GM12878 (cell line): ENCODE data around the gene IRX6. TPM values are rescaled to one million over a fixed set of nuclear protein-coding genes. Genes with fewer than 3 reads are reported as not detected.

Experiments
- ATAC-seq: fragments of 200-7000 bp; cut with Tn5 transposase; 3 replicates; pipeline ENCODE4 v1.9.1; 2020; ENCODE audit warnings: mild to moderate bottlenecking, moderate library complexity
- BruUV-seq: library from RNA; stranded (reverse); fragments of 400-500 nt; replicated peaks from 2 replicates; lab custom pipeline; 2021; lab: Mats Ljungman, UMichigan
- CTCF ChIA-PET: fragments of 300-600 bp; sonication (Branson Sonifier 250); formaldehyde crosslinking; extraction: SDS; loops from one replicate; lab custom pipeline; 2021; ENCODE audit warnings: inconsistent platforms; lab: Yijun Ruan, JAX
- POLR2A ChIA-PET: fragments of 350-600 bp; formaldehyde crosslinking; extraction: SDS; loops from one replicate; lab custom pipeline; 2021; ENCODE audit warnings: inconsistent platforms; lab: Charles Lee
- RAD21 ChIA-PET: fragments of 300-600 bp; sonication (Branson Sonifier 250); formaldehyde crosslinking; loops from one replicate; lab custom pipeline; 2023; ENCODE audit warnings: antibody characterized with exemption; ENCODE audit not compliant: unreplicated experiment; lab: Charles Lee
- SMC1A ChIA-PET: fragments of 300-600 bp; sonication (Branson Sonifier 250); formaldehyde crosslinking; loops from one replicate; lab custom pipeline; 2023; ENCODE audit not compliant: unreplicated experiment, uncharacterized antibody; lab: Charles Lee
- DNase-seq: peaks from one replicate; pipeline ENCODE4 v3.0.0-alpha.2; 2011; ENCODE audit warnings: low read depth, low spot score
- FAIRE-seq: peaks from 3 replicates; lab custom pipeline; 2011; peaks lifted over from hg19 to GRCh38; lab: Jason Lieb, UNC
- H2AFZ ChIP-seq: 2 replicates; pipeline ENCODE4 v1.6.0; 2011; ENCODE audit warnings: low read depth, low read length, control low read depth; ENCODE audit not compliant: control insufficient read depth
- H3K27ac ChIP-seq: 2 replicates; pipeline ENCODE4 v1.5.1; 2011; ENCODE audit warnings: control low read depth; ENCODE audit not compliant: control insufficient read depth, insufficient read depth
- H3K27me3 ChIP-seq, 2 experiments: replicated peaks in 1 of 2; 2 replicates each; pipeline versions ENCODE4 v1.6.0 to v1.6.1; 2011; ENCODE audit warnings: low read length in 1 of 2; ENCODE audit not compliant: control insufficient read depth in 2 of 2, insufficient read depth in 2 of 2
- H3K36me3 ChIP-seq, 2 experiments: 2 replicates each; pipeline ENCODE4 v1.5.1; 2011; ENCODE audit warnings: low read length in 1 of 2; ENCODE audit not compliant: control insufficient read depth in 2 of 2, insufficient read depth in 2 of 2
- H3K4me1 ChIP-seq: 2 replicates; pipeline ENCODE4 v1.6.1; 2011; ENCODE audit warnings: mild to moderate bottlenecking, low read length, moderate library complexity, mixed read lengths; ENCODE audit not compliant: control insufficient read depth, insufficient read depth
- H3K4me2 ChIP-seq: 2 replicates; pipeline ENCODE4 v1.6.0; 2011; ENCODE audit warnings: control low read depth; ENCODE audit not compliant: control insufficient read depth, insufficient read depth
- H3K4me3 ChIP-seq: fragments of 200-600 bp; sonication (generic); 2 replicates; pipeline ENCODE4 v1.5.1; 2016
- H3K79me2 ChIP-seq: 2 replicates; pipeline ENCODE4 v1.6.0; 2011; ENCODE audit warnings: low read length; ENCODE audit not compliant: control insufficient read depth, insufficient read depth
- H3K9ac ChIP-seq: 2 replicates; pipeline ENCODE4 v1.8.0; 2011; ENCODE audit warnings: low read length, control low read depth, mixed read lengths; ENCODE audit not compliant: control insufficient read depth, insufficient read depth
- H3K9me3 ChIP-seq: replicated peaks from 3 replicates; pipeline ENCODE4 v1.5.1; 2011; ENCODE audit warnings: mild to moderate bottlenecking, low read length; ENCODE audit not compliant: control insufficient read depth, insufficient read depth
- H4K20me1 ChIP-seq: 2 replicates; pipeline ENCODE4 v1.6.0; 2011; ENCODE audit not compliant: control insufficient read depth, insufficient read depth
- IKZF1 ChIP-seq: fragments of 450-650 bp; conservative IDR thresholded peaks from 2 replicates; pipeline ENCODE4 v1.6.1; 2017; ENCODE audit warnings: antibody characterized with exemption, mild to moderate bottlenecking
- KLF5 ChIP-seq: fragments of 450-650 bp; IDR thresholded peaks from 2 replicates; pipeline ENCODE4 v1.6.1; 2014; ENCODE audit warnings: mild to moderate bottlenecking; ENCODE audit not compliant: partially characterized antibody
- MLLT1 ChIP-seq: fragments of 450-650 bp; IDR thresholded peaks from 2 replicates; pipeline ENCODE4 v1.6.1; 2016; ENCODE audit warnings: mild to moderate bottlenecking
- MYC ChIP-seq: IDR thresholded peaks from 2 replicates; pipeline ENCODE4 v1.6.1; 2011; ENCODE audit warnings: mild to moderate bottlenecking, low read length, moderate library complexity, inconsistent platforms; ENCODE audit not compliant: insufficient read depth, insufficient replicate concordance, insufficient read length, severe bottlenecking
- NFXL1 ChIP-seq: fragments of 450-650 bp; IDR thresholded peaks from 2 replicates; pipeline ENCODE4 v1.6.1; 2017; ENCODE audit warnings: antibody characterized with exemption, mild to moderate bottlenecking, borderline replicate concordance
- NKRF ChIP-seq: fragments of 450-650 bp; conservative IDR thresholded peaks from 2 replicates; pipeline ENCODE4 v1.6.1; 2017; ENCODE audit warnings: mild to moderate bottlenecking, moderate library complexity
- NR2C1 ChIP-seq: fragments of 450-650 bp; IDR thresholded peaks from 2 replicates; pipeline ENCODE4 v1.6.1; 2017; ENCODE audit warnings: antibody characterized with exemption, mild to moderate bottlenecking, moderate library complexity
- PAX5 ChIP-seq: IDR thresholded peaks from 2 replicates; pipeline ENCODE4 v1.6.1; 2011; ENCODE audit warnings: low read depth, low read length, borderline replicate concordance
- RUNX3 ChIP-seq: IDR thresholded peaks from 2 replicates; pipeline ENCODE4 v1.6.1; 2012; ENCODE audit warnings: low read length, inconsistent platforms
- SMAD5 ChIP-seq: IDR thresholded peaks from 2 replicates; pipeline ENCODE4 v1.6.1; 2016; ENCODE audit warnings: antibody characterized with exemption, low read depth
- SMC3 ChIP-seq: IDR thresholded peaks from 2 replicates; pipeline ENCODE4 v1.6.1; 2011; ENCODE audit warnings: low read length, improper control_type of control experiment, borderline replicate concordance
- TARDBP ChIP-seq: IDR thresholded peaks from 2 replicates; pipeline ENCODE4 v1.6.1; 2016; ENCODE audit warnings: borderline replicate concordance
- WRNIP1 ChIP-seq: IDR thresholded peaks from 2 replicates; pipeline ENCODE4 v1.6.1; 2011; ENCODE audit warnings: low read depth, low read length, improper control_type of control experiment, borderline replicate concordance
- ZBTB11 ChIP-seq: fragments of 450-650 bp; formaldehyde crosslinking; IDR thresholded peaks from 2 replicates; pipeline ENCODE4 v1.5.0; 2022; ENCODE audit warnings: mild to moderate bottlenecking, missing genetic modification characterization
- ZNF24 ChIP-seq: fragments of 450-650 bp; IDR thresholded peaks from 2 replicates; pipeline ENCODE4 v1.6.1; 2017; ENCODE audit warnings: antibody characterized with exemption, mild to moderate bottlenecking
- ZNF622 ChIP-seq: fragments of 450-650 bp; IDR thresholded peaks from 2 replicates; pipeline ENCODE4 v1.6.1; 2017; ENCODE audit warnings: mild to moderate bottlenecking, inconsistent platforms
- WGBS: methylation state at CpG from one replicate; pipeline ENCODE4 v1.1.6; 2016; ENCODE audit warnings: low lambda C conversion rate; ENCODE audit not compliant: insufficient replicate concordance, insufficient coverage; ENCODE audit errors: missing lambda C conversion rate; 5-methylcytosine and 5-hydroxymethylcytosine counted together
- in situ Hi-C: fragments of 300-500 bp; cut with MboI; formaldehyde crosslinking; loops from 9 replicates; pipeline ENCODE4 v1.14.3; 2018; ENCODE audit warnings: mixed read lengths
- intact Hi-C: fragments of 100-400 bp; cut with micrococcal nuclease; formaldehyde crosslinking; loops from one replicate; pipeline ENCODE4 v1.14.2; 2022; ENCODE audit not compliant: unreplicated experiment
- polyA plus RNA-seq, 11 experiments: library from polyadenylated mRNA; depleted of rRNA in 4 of 11; unstranded in 6 of 11; stranded (reverse) in 5 of 11; fragments of >200 nt; fragmentation: Nextera tagmentation in 4 of 11; fragmentation: Illumina TruSeq in 1 of 11; extraction: Ambion mirVana in 4 of 11; extraction: Trizol in 1 of 11; gene quantifications; 1 replicate in 1 of 11; 2 replicates in 10 of 11; pipeline versions ENCODE4 v1.2.1 to v1.2.3, GENCODE V29; 2011 to 2016; ENCODE audit warnings: inconsistent platforms in 2 of 11, missing spikeins in 2 of 11, low read depth in 1 of 11
- total RNA-seq, 4 experiments: library from RNA; depleted of rRNA in 3 of 4; stranded (reverse); fragments of >200 nt in 3 of 4; fragmentation: Illumina TruSeq in 1 of 4; extraction: Trizol in 1 of 4; gene quantifications; 2 replicates each; pipeline versions ENCODE4 v1.2.1 to v1.2.3, GENCODE V29; 2013 to 2021

Gene IRX6
- total and polyA plus RNA-seq, 10 of the 15 experiments (the other 5 are each of a cell fraction or from before 2014, with no cell fraction given) = not detected

GRCh38 chr16:55367866-55368603, 44.0 kb downstream of the IRX6 start:
- no peaks in the 10 kb centered on the region for H3K36me3 ChIP-seq
- 6% methylated on average over 4 of the region's 4 CpGs for WGBS
- H3K27me3 ChIP-seq = peaks cover 2 to 10% of the 10 kb centered on the region in 2 experiments
- DNase-seq = no peak
- no peaks in the 10 kb centered on the region for H3K9me3 ChIP-seq
- POLR2A ChIA-PET = no interaction called here
- no peaks in the 10 kb centered on the region for H3K79me2 ChIP-seq
- RAD21 ChIA-PET = no interaction called here
- TF ChIP-seq SMAD5 (no peak), IKZF1 (no peak), NKRF (no peak), ZBTB11 (CRISPR knock-in tag) (no peak), NR2C1 (no peak), ZNF622 (no peak), MYC (no peak), MLLT1 (no peak), PAX5 (no peak), SMC3 (no peak), NFXL1 (no peak), TARDBP (no peak), RUNX3 (no peak), WRNIP1 (no peak), ZNF24 (no peak), KLF5 (no peak)
- H3K4me1 ChIP-seq = no peaks in the 10 kb centered on the region
- H3K4me2 ChIP-seq = no peak overlapping the region
- H3K27ac ChIP-seq = no peak overlapping the region
- no peak overlapping the region for H3K4me3 ChIP-seq
- no peak overlapping the region for H2AFZ ChIP-seq
- no peak for ATAC-seq
- BruUV-seq = no TSS peak
- H3K9ac ChIP-seq = no peak overlapping the region
- intact Hi-C loops (no loop called here), in situ Hi-C loops (no loop called here)
- no peak for FAIRE-seq
- SMC1A ChIA-PET = no interaction called here
- CTCF ChIA-PET = no interaction called here
- no peaks in the 10 kb centered on the region for H4K20me1 ChIP-seq
